ENCODE measurements around the gene HYAL3.
"Not testable (repeated sequence)": the region's sequence is repeated elsewhere in the genome, so short reads cannot be mapped to it uniquely, and the experiment has no call there.

The HYAL3 gene

GRCh38 chr3:50275141-50275995, 23.8 kb downstream of the HYAL3 start:
- Histone ChIP-seq H3K4me3 (ENCODE audit: low read depth, low read length) (no peak overlapping the region), H3K79me2 (peaks cover 10% of the 10 kb centered on the region), H3K4me2 (ENCODE audit: low read length) (no peak overlapping the region), H3K4me1 (peaks cover 31% of the 10 kb centered on the region), H3K27me3 (ENCODE audit: control insufficient read depth, insufficient read depth, low read length) (no peaks in the 10 kb centered on the region), H3K9me3 (ENCODE audit: control insufficient read depth, low read length) (no peaks in the 10 kb centered on the region), H3K36me3 (ENCODE audit: control insufficient read depth, insufficient read depth, low read length) (no peaks in the 10 kb centered on the region), H3K27ac (no peak overlapping the region), H2AFZ (no peak overlapping the region), H3K9ac (no peak overlapping the region)
- no peak for TF ChIP-seq CTCF (IDR thresholded peaks at IDR 0.05)

GRCh38 chr3:50274371-50275104, 24.7 kb downstream of the HYAL3 start:
- H3K4me3 ChIP-seq (ENCODE audit: low read depth, low read length) = no peak overlapping the region

GRCh38 chr3:50273689-50274065, 25.5 kb downstream of the HYAL3 start:
- Histone ChIP-seq H3K36me3 (ENCODE audit: control insufficient read depth, insufficient read depth, low read length) (no peaks in the 10 kb centered on the region), H3K9me3 (ENCODE audit: control insufficient read depth, low read length) (no peaks in the 10 kb centered on the region), H3K4me1 (peaks cover 45% of the 10 kb centered on the region), H3K27ac (no peak overlapping the region), H3K4me3 (ENCODE audit: low read depth, low read length) (no peak overlapping the region), H2AFZ (no peak overlapping the region), H3K9ac (no peak overlapping the region), H3K4me2 (ENCODE audit: low read length) (no peak overlapping the region), H3K79me2 (peaks cover 10% of the 10 kb centered on the region), H3K27me3 (ENCODE audit: control insufficient read depth, insufficient read depth, low read length) (no peaks in the 10 kb centered on the region)
- no peak for TF ChIP-seq CTCF (IDR thresholded peaks at IDR 0.05)

More at GRCh38 chr3:50274371-50275104, 24.7 kb downstream of the HYAL3 start:
- Histone ChIP-seq H3K36me3 (ENCODE audit: control insufficient read depth, insufficient read depth, low read length) (no peaks in the 10 kb centered on the region), H3K27ac (no peak overlapping the region), H2AFZ (no peak overlapping the region), H3K9ac (no peak overlapping the region), H3K27me3 (ENCODE audit: control insufficient read depth, insufficient read depth, low read length) (no peaks in the 10 kb centered on the region), H3K9me3 (ENCODE audit: control insufficient read depth, low read length) (no peaks in the 10 kb centered on the region), H3K4me1 (peaks cover 40% of the 10 kb centered on the region), H3K79me2 (peaks cover 10% of the 10 kb centered on the region), H3K4me2 (ENCODE audit: low read length) (no peak overlapping the region)
- TF ChIP-seq CTCF (IDR thresholded peaks at IDR 0.05) = peak; percentile 56

GRCh38 chr3:50272911-50273688, 26.1 kb downstream of the HYAL3 start:
- Histone ChIP-seq H3K9ac (no peak overlapping the region), H3K9me3 (ENCODE audit: control insufficient read depth, low read length) (no peaks in the 10 kb centered on the region), H3K36me3 (ENCODE audit: control insufficient read depth, insufficient read depth, low read length) (no peaks in the 10 kb centered on the region), H3K79me2 (peaks cover 10% of the 10 kb centered on the region), H3K4me1 (peaks cover 51% of the 10 kb centered on the region), H3K4me2 (ENCODE audit: low read length) (peak overlapping the region; percentile 84), H3K27ac (peak overlapping the region; percentile 98), H3K27me3 (ENCODE audit: control insufficient read depth, insufficient read depth, low read length) (no peaks in the 10 kb centered on the region), H2AFZ (peak overlapping the region; percentile 65), H3K4me3 (ENCODE audit: low read depth, low read length) (peak overlapping the region; percentile 41)
- peak; percentile 98 for TF ChIP-seq CTCF (IDR thresholded peaks at IDR 0.05)

- not testable (repeated sequence) for H3K36me3 ChIP-seq (ENCODE audit: control insufficient read depth, insufficient read depth, low read length); H3K4me3 ChIP-seq (ENCODE audit: low read depth, low read length); H3K9ac ChIP-seq; H2AFZ ChIP-seq; H3K27me3 ChIP-seq (ENCODE audit: control insufficient read depth, insufficient read depth, low read length); H3K9me3 ChIP-seq (ENCODE audit: control insufficient read depth, low read length)
- Histone ChIP-seq H3K79me2 (peaks cover 10% of the 10 kb centered on the region), H3K27ac (peak overlapping the region; percentile 98), H3K4me1 (peaks cover 56% of the 10 kb centered on the region), H3K4me2 (ENCODE audit: low read length) (peak overlapping the region; percentile 84)
Measured at GRCh38 chr3:50272538-50272910, 26.7 kb downstream of the HYAL3 start.

Data from parathyroid adenoma (tissue), 2 donors.